Spleen (tissue), 11 donors: ENCODE results near the gene PRDM16. TPM values are rescaled to one million over a fixed set of nuclear protein-coding genes. Genes with fewer than 3 reads are reported as not detected.

Source experiments
- DNase-seq: peaks from one replicate; pipeline ENCODE4 v3.0.0-alpha.2; 2020
- H3K27ac ChIP-seq, 8 donors: fragments of 200-600 bp; sonication (generic) in 7 of 8; 1 replicate in 4 of 8; 2 replicates in 4 of 8; pipeline versions ENCODE4 v1.5.0 to v1.8.0; 2016 to 2021; ENCODE audit warnings: inconsistent platforms in 4 of 8, mild to moderate bottlenecking in 4 of 8, moderate library complexity in 1 of 8
- H3K27me3 ChIP-seq, 7 donors: fragments of 200-600 bp; sonication (generic) in 6 of 7; replicated peaks in 1 of 7; 1 replicate in 4 of 7; 2 replicates in 3 of 7; pipeline versions ENCODE4 v1.5.0 to v1.8.0; 2016 to 2021; ENCODE audit warnings: inconsistent platforms in 3 of 7, mild to moderate bottlenecking in 1 of 7
- H3K36me3 ChIP-seq, 6 donors: fragments of 200-600 bp; sonication (generic) in 5 of 6; 1 replicate in 4 of 6; 2 replicates in 2 of 6; pipeline versions ENCODE4 v1.5.0 to v1.8.0; 2016 to 2021; ENCODE audit warnings: inconsistent platforms in 2 of 6
- H3K4me1 ChIP-seq, 6 donors: fragments of 200-600 bp; sonication (generic) in 5 of 6; 1 replicate in 3 of 6; 2 replicates in 3 of 6; pipeline versions ENCODE4 v1.5.0 to v1.8.0; 2016 to 2021; ENCODE audit warnings: inconsistent platforms in 3 of 6
- H3K4me3 ChIP-seq, 8 donors: fragments of 200-600 bp; sonication (generic) in 7 of 8; 1 replicate in 4 of 8; 2 replicates in 4 of 8; pipeline versions ENCODE4 v1.5.0 to v1.8.0; 2016 to 2021; ENCODE audit warnings: inconsistent platforms in 4 of 8, mild to moderate bottlenecking in 4 of 8, moderate library complexity in 2 of 8
- H3K9me3 ChIP-seq, 8 donors: fragments of 200-600 bp; sonication (generic) in 7 of 8; 1 replicate in 4 of 8; 2 replicates in 4 of 8; pipeline versions ENCODE4 v1.5.0 to v1.8.0; 2016 to 2021; ENCODE audit warnings: inconsistent platforms in 4 of 8
- CTCF ChIP-seq, 11 experiments: fragments of 200-600 bp in 7 of 11; fragments of 450-650 bp in 4 of 11; sonication (generic) in 4 of 11; IDR thresholded peaks in 8 of 11; conservative IDR thresholded peaks in 3 of 11; 1 replicate in 7 of 11; 2 replicates in 4 of 11; pipeline versions ENCODE4 v1.4.0 to v1.8.0; 2016 to 2021; ENCODE audit warnings: antibody characterized with exemption in 11 of 11, inconsistent platforms in 4 of 11, mild to moderate bottlenecking in 1 of 11
- POLR2A ChIP-seq, 3 donors: fragments of 450-650 bp; IDR thresholded peaks; one replicate each; pipeline ENCODE4 v1.5.1; 2017; ENCODE audit warnings: antibody characterized with exemption in 3 of 3, mild to moderate bottlenecking in 1 of 3
- POLR2AphosphoS5 ChIP-seq, 3 donors: sonication (generic); formaldehyde crosslinking; IDR thresholded peaks; one replicate each; pipeline ENCODE4 v1.5.1; 2017; ENCODE audit warnings: antibody characterized with exemption in 3 of 3
- WGBS, 5 donors: extraction: QIAGEN DNeasy Blood & Tissue Kit in 3 of 5; methylation state at CpG; one replicate each; pipeline versions ENCODE4 v1.1.5 to v1.1.7; 2013 to 2018; 5-methylcytosine and 5-hydroxymethylcytosine counted together
- intact Hi-C: fragments of 100-400 bp; cut with DNase I; formaldehyde crosslinking; loops from one replicate; pipeline ENCODE4 v1.15.0; 2023; ENCODE audit warnings: low total_unique reads
- polyA plus RNA-seq, 3 donors: library from polyadenylated mRNA; stranded (reverse); fragments of 200-250 nt; gene quantifications; one replicate each; pipeline ENCODE4 v1.2.1, GENCODE V29; 2013
- total RNA-seq, 7 donors: library from RNA; depleted of rRNA in 3 of 7; stranded (reverse); fragments of >200 nt in 3 of 7; fragmentation: NEBNext Ultra II Directional in 4 of 7; extraction: Animal tissue kit (Norgen Biotek cat#: 25700) in 4 of 7; gene quantifications; one replicate each; pipeline versions ENCODE4 v1.1.0 to v1.2.1, GENCODE V29; 2016 to 2021
- donor health status: healthy with polysubstance abuse.
- donor health status: DM: no; HTN: no; CAD: no; lungs with moderate emphysema.
- donor health status: DM: no; HTN: no; CAD: no.
- donor health status: Bipolar disorder and iron deficiency.
- donor health status: healthy.
- donor health status: DM: no; HTN: no; CAD: no.
- donor health status: DM: yes; HTN: yes; CAD: no.

PRDM16 gene
- total and polyA plus RNA-seq, 10 donors, result 0.43 to 3.2 (median 1.4) TPM

GRCh38 chr1:3425486-3426215, 356.6 kb downstream of the PRDM16 start:
- TF ChIP-seq POLR2AphosphoS5 (IDR thresholded peaks at IDR 0.05) (no peak), CTCF (IDR thresholded peaks at IDR 0.05 in 8 of 11, conservative IDR thresholded peaks at IDR 0.05 in 3 of 11) (no peak), POLR2A (IDR thresholded peaks at IDR 0.05) (no peak)
- H3K36me3 ChIP-seq, result no peaks in the 10 kb centered on the region
- no peaks in the 10 kb centered on the region for H3K9me3 ChIP-seq
- no peak overlapping the region for H3K4me3 ChIP-seq
- WGBS, 5 donors, result 92 to 95% (median 94%) methylated on average over 30 to 44 of the region's 44 CpGs
- no peak overlapping the region for H3K27ac ChIP-seq
- no peak for DNase-seq
- peaks cover 0 to 21% (median 4%) of the 10 kb centered on the region in 6 donors for H3K4me1 ChIP-seq
- peaks cover 0 to 44% (median 0%) of the 10 kb centered on the region in 7 donors for H3K27me3 ChIP-seq
- intact Hi-C loops, result no loop called here

- Histone ChIP-seq H3K4me1 (peaks cover 0 to 21% (median 4%) of the 10 kb centered on the region in 6 donors), H3K36me3 (no peaks in the 10 kb centered on the region), H3K9me3 (no peaks in the 10 kb centered on the region), H3K27ac (no peak overlapping the region), H3K4me3 (no peak overlapping the region), H3K27me3 (peaks cover 0 to 48% (median 0%) of the 10 kb centered on the region in 7 donors)
- TF ChIP-seq POLR2A (IDR thresholded peaks at IDR 0.05) (no peak), CTCF (IDR thresholded peaks at IDR 0.05 in 8 of 11, conservative IDR thresholded peaks at IDR 0.05 in 3 of 11) (no peak), POLR2AphosphoS5 (IDR thresholded peaks at IDR 0.05) (no peak)
- intact Hi-C loops, result no loop called here
- no peak for DNase-seq
- 91 to 95% (median 93%) methylated on average over 20 of the region's 20 CpGs for WGBS, 5 donors
Measured at GRCh38 chr1:3426956-3427535, 358.0 kb downstream of the PRDM16 start.

GRCh38 chr1:3427711-3428704, 359.0 kb downstream of the PRDM16 start:
- H3K27ac ChIP-seq, result no peak overlapping the region
- DNase-seq, result no peak
- H3K9me3 ChIP-seq, result no peaks in the 10 kb centered on the region
- H3K4me3 ChIP-seq, result no peak overlapping the region
- no peak for TF ChIP-seq POLR2AphosphoS5 (IDR thresholded peaks at IDR 0.05)
- no peak for TF ChIP-seq CTCF (IDR thresholded peaks at IDR 0.05 in 8 of 11, conservative IDR thresholded peaks at IDR 0.05 in 3 of 11)
- TF ChIP-seq POLR2A (IDR thresholded peaks at IDR 0.05), result no peak
- intact Hi-C loops, result no loop called here
- peaks cover 0 to 39% (median 3%) of the 10 kb centered on the region in 7 donors for H3K27me3 ChIP-seq
- no peaks in the 10 kb centered on the region for H3K36me3 ChIP-seq
- 84 to 94% (median 90%) methylated on average over 18 to 43 of the region's 43 CpGs for WGBS, 5 donors
- H3K4me1 ChIP-seq, result peaks cover 0 to 15% (median 4%) of the 10 kb centered on the region in 6 donors
